ENCODE measurements around the gene DLX5. TPM values are rescaled to one million over a fixed set of nuclear protein-coding genes. Genes with fewer than 3 reads are reported as not detected.
A peak's percentile ranks its signal among the peaks of the same experiment; 100 is the strongest.

The DLX5 gene
- total RNA-seq, 1 donor from 2014 or later, result not detected

DNA sequence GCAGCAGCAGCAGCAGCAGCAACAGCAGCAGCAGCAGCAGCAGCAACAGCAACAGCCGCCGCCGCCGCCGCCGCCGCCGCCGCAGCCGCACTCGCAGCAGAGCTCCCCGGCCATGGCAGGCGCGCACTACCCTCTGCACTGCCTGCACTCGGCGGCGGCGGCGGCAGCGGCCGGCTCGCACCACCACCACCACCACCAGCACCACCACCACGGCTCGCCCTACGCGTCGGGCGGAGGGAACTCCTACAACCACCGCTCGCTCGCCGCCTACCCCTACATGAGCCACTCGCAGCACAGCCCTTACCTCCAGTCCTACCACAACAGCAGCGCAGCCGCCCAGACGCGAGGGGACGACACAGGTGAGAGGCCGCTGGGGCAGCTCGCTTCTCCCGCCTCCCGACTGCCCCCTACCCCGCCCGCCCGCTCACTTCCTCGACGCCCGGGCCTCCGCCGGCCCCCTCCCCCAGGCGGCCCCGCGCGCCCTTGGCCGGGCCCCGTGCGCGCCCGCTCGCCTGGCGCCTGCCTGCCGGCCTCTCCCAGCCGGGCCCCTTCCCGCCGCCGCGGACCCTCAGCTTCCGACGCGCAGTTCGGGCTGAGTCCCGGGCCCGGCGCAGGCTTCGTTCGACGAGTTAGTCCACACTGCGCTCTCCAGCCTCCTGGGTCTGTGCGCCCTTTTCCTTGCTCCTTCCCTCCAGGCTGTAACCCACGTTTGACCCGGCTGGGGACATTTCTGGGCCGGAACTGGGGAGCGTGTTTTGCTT, 18.4 kb downstream of the DLX5 start:
- DNase-seq (ENCODE audit: low read depth), result no peak

DNA sequence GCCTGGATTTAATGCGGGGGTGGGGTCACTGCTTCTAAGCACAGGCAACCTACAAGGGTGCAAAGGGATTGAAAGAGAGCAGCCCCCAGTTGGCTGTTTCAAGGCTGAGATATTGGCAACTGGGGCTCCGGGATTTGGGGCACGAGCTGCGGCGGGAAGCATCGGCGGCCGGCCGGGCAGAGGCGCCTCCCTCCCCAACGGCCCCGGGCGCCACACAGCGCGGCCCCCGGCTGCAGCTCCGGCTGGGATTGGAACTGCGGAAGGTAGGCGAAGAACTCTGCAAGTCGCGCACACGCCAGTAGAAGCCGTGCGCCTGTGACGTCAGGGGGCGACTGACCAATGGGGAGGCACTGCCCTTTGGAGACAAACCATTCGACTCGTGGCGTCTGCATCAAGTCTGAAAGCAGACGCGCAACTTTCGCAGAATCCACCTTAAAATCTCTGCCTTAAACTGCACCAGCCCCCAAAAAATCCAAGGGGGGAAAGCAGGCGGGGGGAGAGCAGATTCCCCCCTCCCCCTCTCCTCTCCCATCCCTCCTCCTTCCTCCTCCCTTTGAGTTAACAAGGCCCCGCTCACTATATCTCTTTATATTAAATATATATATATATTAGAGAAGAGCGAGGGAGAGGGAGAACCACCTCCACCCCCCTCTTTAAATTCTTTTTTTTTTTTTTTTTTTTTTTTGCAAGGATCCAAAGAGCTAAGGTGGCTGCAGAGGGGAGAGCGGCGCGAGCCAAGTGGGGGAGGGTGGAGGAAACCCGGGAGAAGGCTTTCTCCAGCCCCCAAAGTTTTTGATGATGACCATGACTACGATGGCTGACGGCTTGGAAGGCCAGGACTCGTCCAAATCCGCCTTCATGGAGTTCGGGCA, 19.2 kb downstream of the DLX5 start, which contains the start of gene DLX6:
Gene DLX6 (plus strand): TSS at position 371 of the 872 bp plus-strand sequence. CDS start 425 bp downstream, at position 796.
- DNase-seq (ENCODE audit: low read depth), result no peak
- Histone ChIP-seq H3K27me3 (ENCODE audit: control insufficient read depth, insufficient read depth, low read length) (peaks cover 89% of the 10 kb centered on the region), H3K36me3 (ENCODE audit: control insufficient read depth, insufficient read depth, low read length) (no peaks in the 10 kb centered on the region), H3K4me3 (ENCODE audit: low read depth, low read length) (peak within 1 kb of the TSS; percentile 19)
- TF ChIP-seq, protein P1, sequence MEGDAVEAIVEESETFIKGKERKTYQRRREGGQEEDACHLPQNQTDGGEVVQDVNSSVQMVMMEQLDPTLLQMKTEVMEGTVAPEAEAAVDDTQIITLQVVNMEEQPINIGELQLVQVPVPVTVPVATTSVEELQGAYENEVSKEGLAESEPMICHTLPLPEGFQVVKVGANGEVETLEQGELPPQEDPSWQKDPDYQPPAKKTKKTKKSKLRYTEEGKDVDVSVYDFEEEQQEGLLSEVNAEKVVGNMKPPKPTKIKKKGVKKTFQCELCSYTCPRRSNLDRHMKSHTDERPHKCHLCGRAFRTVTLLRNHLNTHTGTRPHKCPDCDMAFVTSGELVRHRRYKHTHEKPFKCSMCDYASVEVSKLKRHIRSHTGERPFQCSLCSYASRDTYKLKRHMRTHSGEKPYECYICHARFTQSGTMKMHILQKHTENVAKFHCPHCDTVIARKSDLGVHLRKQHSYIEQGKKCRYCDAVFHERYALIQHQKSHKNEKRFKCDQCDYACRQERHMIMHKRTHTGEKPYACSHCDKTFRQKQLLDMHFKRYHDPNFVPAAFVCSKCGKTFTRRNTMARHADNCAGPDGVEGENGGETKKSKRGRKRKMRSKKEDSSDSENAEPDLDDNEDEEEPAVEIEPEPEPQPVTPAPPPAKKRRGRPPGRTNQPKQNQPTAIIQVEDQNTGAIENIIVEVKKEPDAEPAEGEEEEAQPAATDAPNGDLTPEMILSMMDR (IDR thresholded peaks at IDR 0.05; ENCODE audit: insufficient read depth, low read length, poor library complexity, severe bottlenecking), result no peak

More for the DNA sequence above, 18.4 kb downstream of the DLX5 start:
- Histone ChIP-seq H3K4me3 (ENCODE audit: low read depth, low read length) (peak overlapping the region; percentile 19), H3K36me3 (ENCODE audit: control insufficient read depth, insufficient read depth, low read length) (no peaks in the 10 kb centered on the region), H3K27me3 (ENCODE audit: control insufficient read depth, insufficient read depth, low read length) (peaks cover 87% of the 10 kb centered on the region)
- TF ChIP-seq, protein P1 (IDR thresholded peaks at IDR 0.05; ENCODE audit: insufficient read depth, low read length, poor library complexity, severe bottlenecking), result no peak

DNA sequence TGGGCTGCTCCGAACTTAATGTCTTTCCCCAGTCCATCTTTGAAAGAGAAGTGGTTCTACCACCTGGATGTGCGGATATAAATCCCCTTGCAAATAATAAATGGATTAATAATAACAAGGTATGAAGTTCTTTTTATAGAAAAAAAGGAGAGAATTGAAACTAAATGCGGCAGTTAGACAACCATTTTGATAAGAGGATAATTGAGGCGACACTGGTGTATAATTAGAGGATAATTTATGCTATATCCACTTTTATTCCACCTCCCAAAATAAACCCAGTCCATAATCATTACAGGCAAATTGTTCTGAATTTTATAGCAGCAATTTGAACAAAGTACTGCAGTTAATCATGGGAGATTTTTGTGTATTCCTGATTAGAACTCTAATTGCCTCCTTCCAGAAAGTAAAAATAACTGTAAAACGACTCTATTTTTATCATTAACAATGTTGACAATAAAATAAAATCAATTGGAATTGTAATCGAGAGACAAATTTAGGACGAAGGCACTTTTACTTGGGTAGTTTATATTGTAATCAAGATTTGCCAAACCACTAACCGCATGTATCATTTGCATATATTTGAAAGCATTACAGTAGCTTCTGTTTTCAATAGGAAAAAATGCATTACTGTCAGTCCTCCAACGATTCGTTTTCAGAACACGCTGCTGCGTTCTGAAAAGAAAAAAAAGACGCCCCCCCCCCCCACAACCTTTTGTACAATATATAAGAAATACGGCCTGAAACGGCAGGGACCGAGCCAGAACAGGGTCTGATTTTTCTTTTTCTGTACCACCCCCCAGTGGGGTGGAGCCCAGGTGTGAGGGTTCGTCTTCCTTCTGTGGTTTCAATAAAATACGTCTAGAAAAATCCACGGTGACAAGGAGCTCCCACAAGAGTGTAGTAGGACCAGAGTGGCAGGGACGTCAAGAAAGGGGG, 20.1 kb downstream of the DLX5 start:
- H3K36me3 ChIP-seq (ENCODE audit: control insufficient read depth, insufficient read depth, low read length), result no peaks in the 10 kb centered on the region
- DNase-seq (ENCODE audit: low read depth), result no peak
- TF ChIP-seq, protein P1 (IDR thresholded peaks at IDR 0.05; ENCODE audit: insufficient read depth, low read length, poor library complexity, severe bottlenecking), result no peak
- H3K4me3 ChIP-seq (ENCODE audit: low read depth, low read length), result no peak overlapping the region
- H3K27me3 ChIP-seq (ENCODE audit: control insufficient read depth, insufficient read depth, low read length), result peaks cover 88% of the 10 kb centered on the region

- peaks cover 91% of the 10 kb centered on the region for H3K27me3 ChIP-seq (ENCODE audit: control insufficient read depth, insufficient read depth, low read length)
- H3K4me3 ChIP-seq (ENCODE audit: low read depth, low read length), result no peak overlapping the region
- TF ChIP-seq, protein P1 (IDR thresholded peaks at IDR 0.05; ENCODE audit: insufficient read depth, low read length, poor library complexity, severe bottlenecking), result no peak
- DNase-seq (ENCODE audit: low read depth), result no peak
- no peaks in the 10 kb centered on the region for H3K36me3 ChIP-seq (ENCODE audit: control insufficient read depth, insufficient read depth, low read length)
Observed at GRCh38 chr7:97003262-97004246, 21.1 kb downstream of the DLX5 start.
